Esophagus muscularis mucosa (tissue), 4 donors: ENCODE measurements around the gene SIPA1L2.

Experiments
- EP300 ChIP-seq: sonication (generic); formaldehyde crosslinking; IDR thresholded peaks from one replicate; pipeline ENCODE4 v1.6.1; 2017; ENCODE audit warnings: antibody characterized with exemption
- POLR2A ChIP-seq: fragments of 450-650 bp; IDR thresholded peaks from one replicate; pipeline ENCODE4 v1.6.1; 2017; ENCODE audit warnings: antibody characterized with exemption, moderate library complexity, mild to moderate bottlenecking, low read depth
- POLR2AphosphoS5 ChIP-seq, 2 donors: sonication (generic); formaldehyde crosslinking; IDR thresholded peaks; one replicate each; pipeline ENCODE4 v1.6.1; 2017; ENCODE audit warnings: antibody characterized with exemption in 2 of 2
- TF ChIP-seq, protein P1 (sequence below), 3 experiments: fragments of 200-600 bp in 2 of 3; fragments of 450-650 bp in 1 of 3; sonication (generic) in 2 of 3; IDR thresholded peaks; one replicate each; pipeline ENCODE4 v1.5.1; 2017 to 2019; ENCODE audit warnings: antibody characterized with exemption in 3 of 3, mild to moderate bottlenecking in 2 of 3, moderate library complexity in 1 of 3

DNA sequence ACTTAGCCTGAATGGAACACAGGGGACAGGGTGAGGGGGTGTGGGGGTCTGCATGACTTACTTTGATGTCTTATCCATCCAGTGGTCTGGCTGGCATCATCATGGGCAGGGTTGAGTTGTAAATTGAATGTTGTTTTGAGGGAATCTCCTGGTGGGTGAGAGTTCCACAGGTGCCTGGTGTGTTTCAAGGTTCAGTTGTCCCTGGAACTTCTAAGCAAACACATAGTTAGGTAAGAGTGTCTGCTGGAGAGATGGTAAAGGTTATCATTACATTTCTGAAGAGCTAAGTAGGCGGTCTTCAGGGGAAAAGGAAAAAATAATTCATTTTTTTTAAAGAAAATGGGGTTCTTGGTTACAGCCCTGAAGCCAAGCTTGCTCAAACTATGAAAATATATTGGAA, 46.0 kb upstream of the SIPA1L2 start:
- TF ChIP-seq, protein P1, sequence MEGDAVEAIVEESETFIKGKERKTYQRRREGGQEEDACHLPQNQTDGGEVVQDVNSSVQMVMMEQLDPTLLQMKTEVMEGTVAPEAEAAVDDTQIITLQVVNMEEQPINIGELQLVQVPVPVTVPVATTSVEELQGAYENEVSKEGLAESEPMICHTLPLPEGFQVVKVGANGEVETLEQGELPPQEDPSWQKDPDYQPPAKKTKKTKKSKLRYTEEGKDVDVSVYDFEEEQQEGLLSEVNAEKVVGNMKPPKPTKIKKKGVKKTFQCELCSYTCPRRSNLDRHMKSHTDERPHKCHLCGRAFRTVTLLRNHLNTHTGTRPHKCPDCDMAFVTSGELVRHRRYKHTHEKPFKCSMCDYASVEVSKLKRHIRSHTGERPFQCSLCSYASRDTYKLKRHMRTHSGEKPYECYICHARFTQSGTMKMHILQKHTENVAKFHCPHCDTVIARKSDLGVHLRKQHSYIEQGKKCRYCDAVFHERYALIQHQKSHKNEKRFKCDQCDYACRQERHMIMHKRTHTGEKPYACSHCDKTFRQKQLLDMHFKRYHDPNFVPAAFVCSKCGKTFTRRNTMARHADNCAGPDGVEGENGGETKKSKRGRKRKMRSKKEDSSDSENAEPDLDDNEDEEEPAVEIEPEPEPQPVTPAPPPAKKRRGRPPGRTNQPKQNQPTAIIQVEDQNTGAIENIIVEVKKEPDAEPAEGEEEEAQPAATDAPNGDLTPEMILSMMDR (IDR thresholded peaks at IDR 0.05): no peak
- TF ChIP-seq POLR2A (no peak), POLR2AphosphoS5 (IDR thresholded peaks at IDR 0.05) (no peak), EP300 (no peak)
